K562 (cell line): ENCODE measurements around the gene BZW2. TPM values are rescaled to one million over a fixed set of nuclear protein-coding genes. Genes with fewer than 3 reads are reported as not detected.
A peak's percentile ranks its signal among the peaks of the same experiment; 100 is the strongest.

Experiments
- FOXK2 ChIP-seq, 2 experiments: fragments of 450-650 bp; IDR thresholded peaks in 1 of 2; conservative IDR thresholded peaks in 1 of 2; 2 replicates each; pipeline ENCODE4 v1.6.1; 2016; ENCODE audit warnings: low read depth in 2 of 2, mild to moderate bottlenecking in 1 of 2
- GABPB1 ChIP-seq: sonication (generic); formaldehyde crosslinking; IDR thresholded peaks from 2 replicates; pipeline ENCODE4 v1.8.0; 2022; ENCODE audit warnings: mild to moderate bottlenecking, missing genetic modification reagents
- HEY1 ChIP-seq: fragments of 250-450 bp; sonication (Bioruptor Pico); IDR thresholded peaks from 2 replicates; pipeline ENCODE4 v1.5.0; 2020; ENCODE audit warnings: mild to moderate bottlenecking, moderate library complexity, borderline replicate concordance
- HMGN3 ChIP-seq: IDR thresholded peaks from 2 replicates; pipeline ENCODE4 v1.6.1; 2011; ENCODE audit warnings: borderline replicate concordance, low read depth, mild to moderate bottlenecking, mixed read lengths, low read length; ENCODE audit not compliant: insufficient read length; ENCODE audit errors: extremely low read depth
- POLR2H ChIP-seq: IDR thresholded peaks from 2 replicates; pipeline ENCODE4 v1.6.1; 2016; ENCODE audit warnings: missing genetic modification characterization, low read depth, mild to moderate bottlenecking, control low read depth, missing compliant biosample characterization, moderate library complexity
- TAF9B ChIP-seq: fragments of 450-650 bp; IDR thresholded peaks from 2 replicates; pipeline ENCODE4 v1.6.1; 2018; ENCODE audit warnings: mild to moderate bottlenecking; ENCODE audit not compliant: partially characterized antibody
- ZNF184 ChIP-seq: sonication (generic); formaldehyde crosslinking; IDR thresholded peaks from 2 replicates; pipeline ENCODE4 v1.5.0; 2020; ENCODE audit warnings: missing genetic modification reagents
- ZNF589 ChIP-seq: fragments of 200-800 bp; sonication (Bioruptor generic); IDR thresholded peaks from 2 replicates; pipeline ENCODE4 v1.6.1; 2016; ENCODE audit warnings: low read depth, missing genetic modification characterization, missing compliant biosample characterization
- ZNF668 ChIP-seq: fragments of 250-450 bp; sonication (Bioruptor Pico); IDR thresholded peaks from 2 replicates; pipeline ENCODE4 v1.8.0; 2022; ENCODE audit warnings: mild to moderate bottlenecking, inconsistent platforms
- ZNF764 ChIP-seq: fragments of 250-450 bp; sonication (Bioruptor Pico); IDR thresholded peaks from 2 replicates; pipeline ENCODE4 v1.4.0; 2020; ENCODE audit warnings: low read depth, mild to moderate bottlenecking, moderate library complexity
- polyA plus RNA-seq, 8 experiments: library from polyadenylated mRNA; depleted of rRNA in 4 of 8; stranded (reverse) in 5 of 8; unstranded in 3 of 8; fragments of >200 nt; fragmentation: Nextera tagmentation in 2 of 8; fragmentation: Illumina TruSeq in 1 of 8; extraction: Ambion mirVana in 2 of 8; extraction: Trizol in 1 of 8; gene quantifications; 2 replicates each; pipeline versions ENCODE4 v1.2.1 to v1.2.3, GENCODE V29; 2011 to 2014; ENCODE audit warnings: inconsistent platforms in 1 of 8, missing spikeins in 1 of 8
- total RNA-seq, 7 experiments: library from RNA; depleted of rRNA in 6 of 7; stranded (reverse); fragments of >200 nt in 6 of 7; fragmentation: Illumina TruSeq in 2 of 7; extraction: Trizol in 2 of 7; gene quantifications; 2 replicates each; pipeline versions ENCODE4 v1.2.1 to v1.2.3, GENCODE V29; 2011 to 2021; ENCODE audit warnings: low replicate concordance in 1 of 7
- TF ChIP-seq, protein P1 (sequence below): fragments of 250-450 bp; sonication (Bioruptor Pico); IDR thresholded peaks from 2 replicates; pipeline ENCODE4 v1.5.0; 2022; ENCODE audit warnings: mild to moderate bottlenecking
- TF ChIP-seq, protein P2 (sequence below): sonication (generic); formaldehyde crosslinking; IDR thresholded peaks from 2 replicates; pipeline ENCODE4 v1.9.0; 2022; ENCODE audit warnings: mild to moderate bottlenecking, missing genetic modification reagents
- TF ChIP-seq, protein P3 (sequence below): fragments of 250-450 bp; sonication (Bioruptor Pico); IDR thresholded peaks from 2 replicates; pipeline ENCODE4 v1.5.0; 2021; ENCODE audit warnings: mild to moderate bottlenecking, borderline replicate concordance
- TF ChIP-seq, protein P4 (sequence below): fragments of 450-650 bp; formaldehyde crosslinking; IDR thresholded peaks from 2 replicates; pipeline ENCODE4 v1.4.0; 2020; ENCODE audit warnings: mild to moderate bottlenecking, moderate library complexity
- TF ChIP-seq, protein P5 (sequence below): fragments of 250-450 bp; sonication (Bioruptor Pico); IDR thresholded peaks from 2 replicates; pipeline ENCODE4 v1.4.0; 2020; ENCODE audit warnings: mild to moderate bottlenecking
- TF ChIP-seq, protein P6 (sequence below), 2 experiments: fragments of 450-650 bp in 1 of 2; sonication (generic) in 1 of 2; formaldehyde crosslinking in 1 of 2; IDR thresholded peaks in 1 of 2; conservative IDR thresholded peaks in 1 of 2; 2 replicates each; pipeline versions ENCODE4 v1.6.1 to v1.8.1; 2016 to 2023; ENCODE audit warnings: mild to moderate bottlenecking in 2 of 2, moderate library complexity in 2 of 2, inconsistent platforms in 1 of 2, missing genetic modification reagents in 1 of 2

Gene BZW2
- total and polyA plus RNA-seq, 9 of the 15 experiments (the other 6 are each of a cell fraction or from before 2014, with no cell fraction given): 140 to 316 (median 173) TPM

DNA sequence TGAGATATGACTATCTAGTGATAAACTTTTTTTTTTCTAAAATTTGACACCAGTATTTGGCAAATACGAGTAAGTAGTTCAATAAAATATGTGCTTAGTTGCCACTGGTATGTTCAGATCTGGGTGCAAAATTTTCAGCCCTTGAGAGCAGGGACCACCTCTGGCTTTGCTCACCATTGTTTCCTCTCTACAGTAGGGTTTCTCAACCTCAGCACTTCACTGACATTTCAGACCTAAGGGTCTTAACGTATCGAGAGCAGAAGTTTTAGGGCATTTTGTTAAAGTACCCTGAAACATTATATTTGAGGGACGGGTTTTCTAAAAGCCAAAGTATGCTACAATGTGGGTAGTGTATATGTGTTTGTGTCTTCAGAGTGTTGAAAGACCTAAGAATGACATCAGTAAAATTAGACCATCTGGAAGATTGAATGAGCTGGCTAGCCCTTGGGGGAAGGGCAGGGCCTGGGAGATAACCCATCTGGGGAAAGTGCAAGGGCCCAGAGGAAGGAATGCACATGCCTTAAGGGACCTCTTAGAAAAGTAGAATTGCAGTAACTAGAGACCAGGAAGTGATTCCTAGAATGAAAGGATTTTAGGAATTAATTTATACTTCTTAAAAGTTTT is 11.8 kb downstream of the BZW2 start (continued):
- TF ChIP-seq, protein P1, sequence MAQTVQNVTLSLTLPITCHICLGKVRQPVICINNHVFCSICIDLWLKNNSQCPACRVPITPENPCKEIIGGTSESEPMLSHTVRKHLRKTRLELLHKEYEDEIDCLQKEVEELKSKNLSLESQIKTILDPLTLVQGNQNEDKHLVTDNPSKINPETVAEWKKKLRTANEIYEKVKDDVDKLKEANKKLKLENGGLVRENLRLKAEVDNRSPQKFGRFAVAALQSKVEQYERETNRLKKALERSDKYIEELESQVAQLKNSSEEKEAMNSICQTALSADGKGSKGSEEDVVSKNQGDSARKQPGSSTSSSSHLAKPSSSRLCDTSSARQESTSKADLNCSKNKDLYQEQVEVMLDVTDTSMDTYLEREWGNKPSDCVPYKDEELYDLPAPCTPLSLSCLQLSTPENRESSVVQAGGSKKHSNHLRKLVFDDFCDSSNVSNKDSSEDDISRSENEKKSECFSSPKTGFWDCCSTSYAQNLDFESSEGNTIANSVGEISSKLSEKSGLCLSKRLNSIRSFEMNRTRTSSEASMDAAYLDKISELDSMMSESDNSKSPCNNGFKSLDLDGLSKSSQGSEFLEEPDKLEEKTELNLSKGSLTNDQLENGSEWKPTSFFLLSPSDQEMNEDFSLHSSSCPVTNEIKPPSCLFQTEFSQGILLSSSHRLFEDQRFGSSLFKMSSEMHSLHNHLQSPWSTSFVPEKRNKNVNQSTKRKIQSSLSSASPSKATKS (CRISPR knock-in tag): no peak
- TF ChIP-seq GABPB1 (CRISPR knock-in tag) (peak; percentile 34; the same call in 1 of the 2 replicates), FOXK2 (conservative IDR thresholded peaks at IDR 0.05 in 1 of 2, IDR thresholded peaks at IDR 0.05 in 1 of 2; ENCODE audit: low read depth in 2 of 2) (no peak; a peak in 2 of 4 replicates), ZNF184 (CRISPR knock-in tag) (no peak), ZNF589 (CRISPR knock-in tag) (no peak; the same call in 1 of the 2 replicates), ZNF764 (CRISPR knock-in tag) (no peak), POLR2H (tag) (0 out of 2 replicates have a peak, but pooled peaks have one; percentile 43), HEY1 (CRISPR knock-in tag) (no peak), HMGN3 (no peak), TAF9B (peak; percentile 76), ZNF668 (CRISPR knock-in tag) (no peak)
- TF ChIP-seq, protein P2, sequence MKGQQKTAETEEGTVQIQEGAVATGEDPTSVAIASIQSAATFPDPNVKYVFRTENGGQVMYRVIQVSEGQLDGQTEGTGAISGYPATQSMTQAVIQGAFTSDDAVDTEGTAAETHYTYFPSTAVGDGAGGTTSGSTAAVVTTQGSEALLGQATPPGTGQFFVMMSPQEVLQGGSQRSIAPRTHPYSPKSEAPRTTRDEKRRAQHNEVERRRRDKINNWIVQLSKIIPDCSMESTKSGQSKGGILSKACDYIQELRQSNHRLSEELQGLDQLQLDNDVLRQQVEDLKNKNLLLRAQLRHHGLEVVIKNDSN (CRISPR knock-in tag): no peak
- TF ChIP-seq, protein P3, sequence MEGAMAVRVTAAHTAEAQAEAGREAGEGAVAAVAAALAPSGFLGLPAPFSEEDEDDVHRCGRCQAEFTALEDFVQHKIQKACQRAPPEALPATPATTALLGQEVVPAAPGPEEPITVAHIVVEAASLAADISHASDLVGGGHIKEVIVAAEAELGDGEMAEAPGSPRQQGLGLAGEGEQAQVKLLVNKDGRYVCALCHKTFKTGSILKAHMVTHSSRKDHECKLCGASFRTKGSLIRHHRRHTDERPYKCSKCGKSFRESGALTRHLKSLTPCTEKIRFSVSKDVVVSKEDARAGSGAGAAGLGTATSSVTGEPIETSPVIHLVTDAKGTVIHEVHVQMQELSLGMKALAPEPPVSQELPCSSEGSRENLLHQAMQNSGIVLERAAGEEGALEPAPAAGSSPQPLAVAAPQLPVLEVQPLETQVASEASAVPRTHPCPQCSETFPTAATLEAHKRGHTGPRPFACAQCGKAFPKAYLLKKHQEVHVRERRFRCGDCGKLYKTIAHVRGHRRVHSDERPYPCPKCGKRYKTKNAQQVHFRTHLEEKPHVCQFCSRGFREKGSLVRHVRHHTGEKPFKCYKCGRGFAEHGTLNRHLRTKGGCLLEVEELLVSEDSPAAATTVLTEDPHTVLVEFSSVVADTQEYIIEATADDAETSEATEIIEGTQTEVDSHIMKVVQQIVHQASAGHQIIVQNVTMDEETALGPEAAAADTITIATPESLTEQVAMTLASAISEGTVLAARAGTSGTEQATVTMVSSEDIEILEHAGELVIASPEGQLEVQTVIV (CRISPR knock-in tag): no peak
- TF ChIP-seq, protein P4, sequence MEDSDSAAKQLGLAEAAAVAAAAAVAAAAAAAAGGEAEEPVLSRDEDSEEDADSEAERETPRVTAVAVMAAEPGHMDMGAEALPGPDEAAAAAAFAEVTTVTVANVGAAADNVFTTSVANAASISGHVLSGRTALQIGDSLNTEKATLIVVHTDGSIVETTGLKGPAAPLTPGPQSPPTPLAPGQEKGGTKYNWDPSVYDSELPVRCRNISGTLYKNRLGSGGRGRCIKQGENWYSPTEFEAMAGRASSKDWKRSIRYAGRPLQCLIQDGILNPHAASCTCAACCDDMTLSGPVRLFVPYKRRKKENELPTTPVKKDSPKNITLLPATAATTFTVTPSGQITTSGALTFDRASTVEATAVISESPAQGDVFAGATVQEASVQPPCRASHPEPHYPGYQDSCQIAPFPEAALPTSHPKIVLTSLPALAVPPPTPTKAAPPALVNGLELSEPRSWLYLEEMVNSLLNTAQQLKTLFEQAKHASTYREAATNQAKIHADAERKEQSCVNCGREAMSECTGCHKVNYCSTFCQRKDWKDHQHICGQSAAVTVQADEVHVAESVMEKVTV (CRISPR knock-in tag): no peak
- TF ChIP-seq, protein P5, sequence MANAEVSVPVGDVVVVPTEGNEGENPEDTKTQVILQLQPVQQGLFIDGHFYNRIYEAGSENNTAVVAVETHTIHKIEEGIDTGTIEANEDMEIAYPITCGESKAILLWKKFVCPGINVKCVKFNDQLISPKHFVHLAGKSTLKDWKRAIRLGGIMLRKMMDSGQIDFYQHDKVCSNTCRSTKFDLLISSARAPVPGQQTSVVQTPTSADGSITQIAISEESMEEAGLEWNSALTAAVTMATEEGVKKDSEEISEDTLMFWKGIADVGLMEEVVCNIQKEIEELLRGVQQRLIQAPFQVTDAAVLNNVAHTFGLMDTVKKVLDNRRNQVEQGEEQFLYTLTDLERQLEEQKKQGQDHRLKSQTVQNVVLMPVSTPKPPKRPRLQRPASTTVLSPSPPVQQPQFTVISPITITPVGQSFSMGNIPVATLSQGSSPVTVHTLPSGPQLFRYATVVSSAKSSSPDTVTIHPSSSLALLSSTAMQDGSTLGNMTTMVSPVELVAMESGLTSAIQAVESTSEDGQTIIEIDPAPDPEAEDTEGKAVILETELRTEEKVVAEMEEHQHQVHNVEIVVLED (CRISPR knock-in tag): peak; percentile 4; the same call in 1 of the 2 replicates
- TF ChIP-seq, protein P6, sequence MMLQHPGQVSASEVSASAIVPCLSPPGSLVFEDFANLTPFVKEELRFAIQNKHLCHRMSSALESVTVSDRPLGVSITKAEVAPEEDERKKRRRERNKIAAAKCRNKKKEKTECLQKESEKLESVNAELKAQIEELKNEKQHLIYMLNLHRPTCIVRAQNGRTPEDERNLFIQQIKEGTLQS (IDR thresholded peaks at IDR 0.05): peak; percentile 83
- TF ChIP-seq, protein P6 (CRISPR knock-in tag; conservative IDR thresholded peaks at IDR 0.05): peak; percentile 60; the same call in 1 of the 2 replicates
